ENCODE data around the gene KIRREL1.
A peak's percentile ranks its signal among the peaks of the same experiment; 100 is the strongest.

KIRREL1 gene

GRCh38 chr1:157976888-157977287 lies 16.6 kb upstream of the KIRREL1 start:
- peaks cover 12% of the 10 kb centered on the region for H3K4me1 ChIP-seq (ENCODE audit: control insufficient read depth, low read depth, low read length)
- no peak overlapping the region for H3K9ac ChIP-seq (ENCODE audit: low read length)
- H3K27me3 ChIP-seq (ENCODE audit: control insufficient read depth, insufficient read depth, low read length): no peaks in the 10 kb centered on the region
- no peaks in the 10 kb centered on the region for H3K9me3 ChIP-seq (ENCODE audit: control insufficient read depth, low read depth, low read length)
- H3K4me3 ChIP-seq (ENCODE audit: low read length): no peak overlapping the region
- H3K36me3 ChIP-seq (ENCODE audit: control insufficient read depth, low read depth, low read length): no peaks in the 10 kb centered on the region
- no peak overlapping the region for H3K27ac ChIP-seq (ENCODE audit: low read length)

DNA sequence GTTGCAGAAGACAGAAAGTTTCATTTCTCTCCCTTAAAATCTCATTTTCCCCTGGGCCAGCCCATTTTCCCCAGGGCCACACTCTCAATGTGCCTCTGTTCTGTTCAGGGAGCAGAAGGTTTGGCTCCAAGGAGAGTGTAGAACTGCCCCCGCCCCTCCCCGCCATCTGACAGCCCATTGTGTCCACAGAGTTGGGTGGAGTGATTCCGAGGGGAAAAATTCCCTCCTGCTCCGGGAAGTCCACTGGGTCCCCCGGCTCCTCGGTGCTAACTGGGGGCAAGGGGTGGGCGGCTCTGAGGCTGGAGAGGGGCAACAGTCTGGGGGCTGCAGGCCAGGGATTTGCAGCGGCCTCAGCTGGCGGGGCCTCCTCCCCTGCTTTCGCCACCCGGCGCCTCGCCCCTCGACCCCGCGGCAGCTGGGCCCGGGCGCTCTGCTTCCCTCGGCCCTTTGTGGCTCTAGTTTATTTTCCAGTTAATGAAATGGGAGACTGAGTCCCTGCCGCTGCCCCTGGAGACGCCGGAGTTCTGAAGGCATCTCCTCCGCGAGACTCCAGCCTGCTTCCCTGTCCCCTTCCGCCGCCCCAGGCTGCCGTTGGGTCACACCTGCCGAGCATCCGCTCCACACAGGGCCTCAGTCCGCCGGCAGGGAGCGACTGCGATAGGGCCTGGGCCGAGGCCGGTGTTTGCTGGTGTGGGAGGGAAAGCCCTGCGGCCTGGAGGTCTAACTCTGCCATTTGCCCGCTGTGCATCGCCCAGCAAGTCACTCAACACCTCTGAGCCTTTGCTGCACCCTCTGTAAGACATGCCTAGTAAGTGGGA lies 14.7 kb upstream of the KIRREL1 start:
- Histone ChIP-seq H3K4me1 (ENCODE audit: control insufficient read depth, low read depth, low read length) (peaks cover 18% of the 10 kb centered on the region), H3K27ac (ENCODE audit: low read length) (no peak overlapping the region), H3K36me3 (ENCODE audit: control insufficient read depth, low read depth, low read length) (no peaks in the 10 kb centered on the region), H3K9ac (ENCODE audit: low read length) (no peak overlapping the region), H3K9me3 (ENCODE audit: control insufficient read depth, low read depth, low read length) (no peaks in the 10 kb centered on the region), H3K27me3 (ENCODE audit: control insufficient read depth, insufficient read depth, low read length) (no peaks in the 10 kb centered on the region), H3K4me3 (ENCODE audit: low read length) (no peak overlapping the region)

DNA sequence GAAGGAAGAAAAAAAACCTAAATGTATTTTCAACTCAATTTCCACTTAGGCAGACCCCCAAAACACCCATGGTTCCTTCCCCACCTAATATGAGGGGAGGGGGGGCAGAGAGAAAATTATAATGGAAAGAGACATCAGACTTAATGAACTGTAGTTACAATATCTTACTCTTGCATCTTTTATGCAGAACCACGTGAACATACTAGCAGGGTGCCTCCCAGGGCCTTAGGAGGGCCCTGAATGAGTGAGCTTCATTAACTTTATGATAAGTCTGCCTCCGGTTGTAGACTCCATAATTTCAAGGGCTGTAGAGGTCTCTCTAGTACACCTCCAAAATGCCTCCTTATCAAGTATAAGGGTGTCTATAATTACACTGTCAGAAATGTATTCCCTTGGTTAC lies 11.3 kb upstream of the KIRREL1 start:
- Histone ChIP-seq H3K4me1 (ENCODE audit: control insufficient read depth, low read depth, low read length) (peaks cover 14% of the 10 kb centered on the region), H3K27me3 (ENCODE audit: control insufficient read depth, insufficient read depth, low read length) (peaks cover 4% of the 10 kb centered on the region), H3K9me3 (ENCODE audit: control insufficient read depth, low read depth, low read length) (no peaks in the 10 kb centered on the region), H3K36me3 (ENCODE audit: control insufficient read depth, low read depth, low read length) (no peaks in the 10 kb centered on the region), H3K27ac (ENCODE audit: low read length) (no peak overlapping the region), H3K4me3 (ENCODE audit: low read length) (no peak overlapping the region), H3K9ac (ENCODE audit: low read length) (no peak overlapping the region)

DNA sequence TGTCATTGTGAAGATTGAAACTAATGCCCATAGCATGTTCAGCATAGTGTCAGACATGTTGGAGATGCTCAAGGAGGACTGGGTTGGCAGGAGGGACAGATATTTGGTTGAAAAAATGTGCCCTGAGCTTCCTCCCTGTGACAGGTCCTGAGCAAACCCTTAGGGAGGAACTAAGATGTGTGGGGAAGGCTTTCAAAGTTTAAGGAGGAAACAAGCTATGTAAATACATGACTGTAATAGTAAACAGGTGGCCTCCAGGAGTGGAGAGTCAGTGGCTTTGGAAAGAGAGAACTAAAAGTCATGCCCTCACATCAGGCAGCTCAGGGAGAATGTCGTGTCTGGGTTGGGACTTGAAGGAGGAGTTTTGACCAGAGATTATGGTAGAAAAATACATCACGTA lies 9.7 kb upstream of the KIRREL1 start:
- Histone ChIP-seq H3K9ac (ENCODE audit: low read length) (no peak overlapping the region), H3K27ac (ENCODE audit: low read length) (no peak overlapping the region), H3K9me3 (ENCODE audit: control insufficient read depth, low read depth, low read length) (no peaks in the 10 kb centered on the region), H3K4me1 (ENCODE audit: control insufficient read depth, low read depth, low read length) (peaks cover 11% of the 10 kb centered on the region), H3K36me3 (ENCODE audit: control insufficient read depth, low read depth, low read length) (no peaks in the 10 kb centered on the region), H3K27me3 (ENCODE audit: control insufficient read depth, insufficient read depth, low read length) (peaks cover 4% of the 10 kb centered on the region), H3K4me3 (ENCODE audit: low read length) (no peak overlapping the region)

DNA sequence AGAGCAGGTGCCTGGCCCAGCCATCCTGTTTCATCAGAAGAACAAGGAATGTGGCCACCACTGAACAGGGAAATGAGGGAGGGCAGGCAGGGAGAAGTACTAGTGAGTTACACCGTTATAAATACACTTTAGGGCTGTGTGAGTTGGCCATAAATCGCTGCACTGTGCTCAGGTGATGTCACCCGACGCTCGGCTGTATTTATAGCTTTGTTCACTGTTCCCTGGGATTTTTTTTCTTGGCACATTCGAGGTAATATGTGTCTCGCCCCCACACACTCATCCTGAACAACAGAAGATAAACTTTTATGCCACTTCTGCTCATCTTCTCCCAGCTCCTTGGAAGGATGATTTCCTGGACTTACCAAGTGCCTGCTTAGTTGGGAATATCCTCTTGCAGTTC lies 9.0 kb upstream of the KIRREL1 start:
- Histone ChIP-seq H3K36me3 (ENCODE audit: control insufficient read depth, low read depth, low read length) (no peaks in the 10 kb centered on the region), H3K4me3 (ENCODE audit: low read length) (no peak overlapping the region), H3K27ac (ENCODE audit: low read length) (no peak overlapping the region), H3K9ac (ENCODE audit: low read length) (no peak overlapping the region), H3K9me3 (ENCODE audit: control insufficient read depth, low read depth, low read length) (no peaks in the 10 kb centered on the region), H3K4me1 (ENCODE audit: control insufficient read depth, low read depth, low read length) (peaks cover 11% of the 10 kb centered on the region), H3K27me3 (ENCODE audit: control insufficient read depth, insufficient read depth, low read length) (peaks cover 4% of the 10 kb centered on the region)

DNA sequence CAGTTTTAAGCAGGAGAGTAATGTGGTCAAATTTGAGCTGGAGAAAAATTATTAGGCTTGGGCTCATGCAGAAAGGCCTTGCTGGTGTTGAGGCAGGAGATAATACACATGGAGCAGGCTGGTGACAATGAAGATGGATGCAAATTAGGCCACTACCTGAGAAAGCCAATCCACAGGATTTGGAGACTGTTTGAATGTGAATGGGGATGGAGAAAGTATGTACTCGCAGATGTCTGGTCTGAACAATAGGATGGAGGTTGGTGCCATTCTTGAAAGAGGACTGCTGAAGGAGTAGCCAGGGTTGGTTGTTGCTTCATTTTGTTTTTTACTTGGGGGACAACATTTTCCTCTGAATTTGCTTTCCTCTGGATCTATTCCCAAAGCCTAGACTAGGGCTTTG lies 8.0 kb upstream of the KIRREL1 start:
- Histone ChIP-seq H3K9me3 (ENCODE audit: control insufficient read depth, low read depth, low read length) (no peaks in the 10 kb centered on the region), H3K4me1 (ENCODE audit: control insufficient read depth, low read depth, low read length) (peaks cover 11% of the 10 kb centered on the region), H3K9ac (ENCODE audit: low read length) (no peak overlapping the region), H3K36me3 (ENCODE audit: control insufficient read depth, low read depth, low read length) (no peaks in the 10 kb centered on the region), H3K27me3 (ENCODE audit: control insufficient read depth, insufficient read depth, low read length) (peaks cover 4% of the 10 kb centered on the region), H3K4me3 (ENCODE audit: low read length) (no peak overlapping the region), H3K27ac (ENCODE audit: low read length) (no peak overlapping the region)

GRCh38 chr1:157988002-157988401 lies 5.4 kb upstream of the KIRREL1 start:
- H3K9me3 ChIP-seq (ENCODE audit: control insufficient read depth, low read depth, low read length): no peaks in the 10 kb centered on the region
- H3K9ac ChIP-seq (ENCODE audit: low read length): no peak overlapping the region
- peaks cover 16% of the 10 kb centered on the region for H3K4me1 ChIP-seq (ENCODE audit: control insufficient read depth, low read depth, low read length)
- no peaks in the 10 kb centered on the region for H3K36me3 ChIP-seq (ENCODE audit: control insufficient read depth, low read depth, low read length)
- no peak overlapping the region for H3K27ac ChIP-seq (ENCODE audit: low read length)
- no peak overlapping the region for H3K4me3 ChIP-seq (ENCODE audit: low read length)
- peaks cover 12% of the 10 kb centered on the region for H3K27me3 ChIP-seq (ENCODE audit: control insufficient read depth, insufficient read depth, low read length)

DNA sequence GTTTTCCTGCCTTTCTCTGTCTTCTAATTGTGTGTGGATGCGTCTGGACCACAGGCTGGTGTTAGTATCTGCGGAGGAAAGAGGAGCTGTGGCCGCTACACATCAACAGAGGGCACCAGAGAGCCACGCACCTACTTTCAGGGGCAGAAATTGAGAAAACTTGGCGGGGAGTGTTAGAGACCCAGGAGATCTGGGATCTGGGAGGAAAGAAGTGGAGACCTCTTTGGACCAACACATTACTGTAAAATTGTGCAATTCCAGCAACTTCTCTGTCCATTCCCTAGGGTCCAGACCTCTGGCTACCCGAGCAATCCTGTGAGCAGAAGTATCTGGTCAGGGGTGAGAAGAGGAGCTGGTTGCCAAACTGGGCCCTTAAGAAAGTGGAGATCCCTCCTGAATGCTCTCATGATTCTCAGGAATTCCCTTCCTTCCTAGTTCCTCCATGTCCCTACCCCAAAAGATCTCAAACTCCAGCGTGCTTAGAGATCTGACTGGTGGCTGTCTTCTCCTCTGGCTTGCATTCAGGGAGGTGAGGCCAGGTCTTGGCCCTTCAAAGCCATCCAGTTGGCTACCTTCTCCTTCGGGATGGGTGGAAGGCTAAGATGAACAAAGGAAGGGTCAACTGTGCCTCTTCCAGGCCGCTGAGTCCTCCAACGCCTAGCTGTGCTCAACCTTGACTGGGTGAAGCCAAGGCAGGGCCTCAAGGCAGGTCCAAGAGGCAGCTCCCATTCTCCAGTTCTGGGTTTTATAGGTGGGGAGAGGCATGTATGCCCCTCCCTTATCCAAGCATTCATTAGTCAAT lies 1.2 kb upstream of the KIRREL1 start:
- Histone ChIP-seq H3K9me3 (ENCODE audit: control insufficient read depth, low read depth, low read length) (no peaks in the 10 kb centered on the region), H3K27ac (ENCODE audit: low read length) (no peak overlapping the region), H3K9ac (ENCODE audit: low read length) (no peak overlapping the region), H3K4me3 (ENCODE audit: low read length) (peak overlapping the region; percentile 90), H3K27me3 (ENCODE audit: control insufficient read depth, insufficient read depth, low read length) (peaks cover 8% of the 10 kb centered on the region), H3K4me1 (ENCODE audit: control insufficient read depth, low read depth, low read length) (peaks cover 33% of the 10 kb centered on the region), H3K36me3 (ENCODE audit: control insufficient read depth, low read depth, low read length) (no peaks in the 10 kb centered on the region)

DNA sequence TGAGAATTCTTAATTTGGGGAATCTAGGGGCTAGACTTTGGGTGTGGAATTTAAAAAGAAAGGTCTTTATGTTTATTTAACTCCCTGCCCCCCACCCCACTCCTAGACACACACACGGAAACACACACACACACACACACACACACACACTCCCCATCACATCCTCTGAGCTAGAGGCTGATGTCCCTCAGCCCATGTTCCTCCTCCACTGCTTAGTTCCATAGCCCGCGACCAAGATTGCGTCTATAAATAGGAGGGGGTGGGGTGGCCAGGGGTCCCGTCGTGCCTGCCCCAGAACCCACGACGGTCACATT lies 655 bp upstream of the KIRREL1 start:
- H3K9me3 ChIP-seq (ENCODE audit: control insufficient read depth, low read depth, low read length): no peaks in the 10 kb centered on the region
- H3K9ac ChIP-seq (ENCODE audit: low read length): no peak overlapping the region
- H3K27me3 ChIP-seq (ENCODE audit: control insufficient read depth, insufficient read depth, low read length): peaks cover 8% of the 10 kb centered on the region
- H3K27ac ChIP-seq (ENCODE audit: low read length): no peak overlapping the region
- no peaks in the 10 kb centered on the region for H3K36me3 ChIP-seq (ENCODE audit: control insufficient read depth, low read depth, low read length)
- H3K4me1 ChIP-seq (ENCODE audit: control insufficient read depth, low read depth, low read length): peaks cover 33% of the 10 kb centered on the region
- H3K4me3 ChIP-seq (ENCODE audit: low read length): peak overlapping the region; percentile 90

GRCh38 chr1:157993918-157994605 lies 617 bp downstream of the KIRREL1 start:
- Histone ChIP-seq H3K27ac (ENCODE audit: low read length) (peak overlapping the region; percentile 64), H3K4me3 (ENCODE audit: low read length) (peak overlapping the region; percentile 90)

GRCh38 chr1:157994704-157995582 lies 1.5 kb downstream of the KIRREL1 start:
- peak overlapping the region; percentile 4 for H3K27ac ChIP-seq (ENCODE audit: low read length)
- H3K27me3 ChIP-seq (ENCODE audit: control insufficient read depth, insufficient read depth, low read length): peaks cover 8% of the 10 kb centered on the region
- H3K4me1 ChIP-seq (ENCODE audit: control insufficient read depth, low read depth, low read length): peaks cover 33% of the 10 kb centered on the region
- H3K9ac ChIP-seq (ENCODE audit: low read length): peak overlapping the region; percentile 25
- no peaks in the 10 kb centered on the region for H3K9me3 ChIP-seq (ENCODE audit: control insufficient read depth, low read depth, low read length)
- H3K36me3 ChIP-seq (ENCODE audit: control insufficient read depth, low read depth, low read length): no peaks in the 10 kb centered on the region
- H3K4me3 ChIP-seq (ENCODE audit: low read length): peak overlapping the region; percentile 90

More at GRCh38 chr1:157993918-157994605, 617 bp downstream of the KIRREL1 start:
- H3K27me3 ChIP-seq (ENCODE audit: control insufficient read depth, insufficient read depth, low read length): peaks cover 8% of the 10 kb centered on the region
- H3K36me3 ChIP-seq (ENCODE audit: control insufficient read depth, low read depth, low read length): no peaks in the 10 kb centered on the region
- H3K9me3 ChIP-seq (ENCODE audit: control insufficient read depth, low read depth, low read length): no peaks in the 10 kb centered on the region
- H3K4me1 ChIP-seq (ENCODE audit: control insufficient read depth, low read depth, low read length): peaks cover 33% of the 10 kb centered on the region
- peak overlapping the region; percentile 90 for H3K9ac ChIP-seq (ENCODE audit: low read length)

Measured in iPS-18a (cell line).